Measurements from ENCODE around the gene RASGRF1. TPM values are rescaled to one million over a fixed set of nuclear protein-coding genes. Genes with fewer than 3 reads are reported as not detected.

Gene RASGRF1
- total and polyA plus RNA-seq, 2 experiments from 2014 or later = 0.06 TPM; not detected in 1

DNA sequence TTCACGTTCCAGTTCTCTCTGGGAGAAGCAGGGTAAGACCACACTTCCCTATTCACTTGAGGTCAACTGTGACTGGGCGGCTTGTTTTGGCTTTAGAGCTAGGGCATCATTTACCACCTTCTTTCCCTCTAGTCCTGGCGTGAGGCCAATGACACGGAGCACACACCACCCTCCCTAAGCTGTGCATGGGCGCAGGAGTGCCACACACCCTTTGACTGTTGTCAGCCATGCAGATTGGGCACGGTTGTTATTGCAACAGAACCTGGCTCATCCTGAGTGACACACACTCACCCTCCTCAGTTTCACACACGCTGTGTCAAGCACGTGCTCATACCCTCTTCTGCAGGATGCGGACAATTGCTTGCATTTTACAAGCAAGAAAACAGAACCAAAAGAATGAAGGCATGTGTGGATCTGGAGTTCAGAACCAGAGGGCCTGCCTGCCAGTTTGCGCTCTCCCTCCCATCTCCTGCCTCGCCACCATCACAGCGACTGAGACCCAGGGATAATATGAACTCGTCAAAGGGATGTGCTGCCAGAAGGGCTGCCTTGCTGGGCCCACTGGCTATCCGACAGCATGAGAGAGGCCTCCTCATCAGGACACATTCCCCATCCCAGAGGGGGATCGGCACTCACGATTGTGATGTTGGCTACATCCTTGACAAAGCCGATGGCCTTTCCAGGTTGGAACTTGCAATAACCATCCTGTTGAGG is 163.3 kb downstream of the RASGRF1 start:
- TF ChIP-seq, protein P1, sequence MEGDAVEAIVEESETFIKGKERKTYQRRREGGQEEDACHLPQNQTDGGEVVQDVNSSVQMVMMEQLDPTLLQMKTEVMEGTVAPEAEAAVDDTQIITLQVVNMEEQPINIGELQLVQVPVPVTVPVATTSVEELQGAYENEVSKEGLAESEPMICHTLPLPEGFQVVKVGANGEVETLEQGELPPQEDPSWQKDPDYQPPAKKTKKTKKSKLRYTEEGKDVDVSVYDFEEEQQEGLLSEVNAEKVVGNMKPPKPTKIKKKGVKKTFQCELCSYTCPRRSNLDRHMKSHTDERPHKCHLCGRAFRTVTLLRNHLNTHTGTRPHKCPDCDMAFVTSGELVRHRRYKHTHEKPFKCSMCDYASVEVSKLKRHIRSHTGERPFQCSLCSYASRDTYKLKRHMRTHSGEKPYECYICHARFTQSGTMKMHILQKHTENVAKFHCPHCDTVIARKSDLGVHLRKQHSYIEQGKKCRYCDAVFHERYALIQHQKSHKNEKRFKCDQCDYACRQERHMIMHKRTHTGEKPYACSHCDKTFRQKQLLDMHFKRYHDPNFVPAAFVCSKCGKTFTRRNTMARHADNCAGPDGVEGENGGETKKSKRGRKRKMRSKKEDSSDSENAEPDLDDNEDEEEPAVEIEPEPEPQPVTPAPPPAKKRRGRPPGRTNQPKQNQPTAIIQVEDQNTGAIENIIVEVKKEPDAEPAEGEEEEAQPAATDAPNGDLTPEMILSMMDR (IDR thresholded peaks at IDR 0.05; ENCODE audit: low read depth, low read length) = no peak
- Histone ChIP-seq H3K9me3 (ENCODE audit: low read depth) (no peaks in the 10 kb centered on the region), H3K4me3 (no peak overlapping the region), H3K4me1 (ENCODE audit: low read depth) (no peaks in the 10 kb centered on the region), H3K27me3 (no peaks in the 10 kb centered on the region), H3K27ac (no peak overlapping the region), H3K36me3 (no peaks in the 10 kb centered on the region)
- no peak for DNase-seq (ENCODE audit: low read depth in 1 of 2, low spot score in 1 of 2)

GRCh38 chr15:78925956-78926743 is 164.4 kb downstream of the RASGRF1 start:
- H3K27me3 ChIP-seq = no peaks in the 10 kb centered on the region
- DNase-seq (ENCODE audit: low read depth in 1 of 2, low spot score in 1 of 2) = no peak
- peaks cover 6% of the 10 kb centered on the region for H3K36me3 ChIP-seq
- no peaks in the 10 kb centered on the region for H3K4me1 ChIP-seq (ENCODE audit: low read depth)
- H3K27ac ChIP-seq = no peak overlapping the region
- no peaks in the 10 kb centered on the region for H3K9me3 ChIP-seq (ENCODE audit: low read depth)
- TF ChIP-seq, protein P1 (IDR thresholded peaks at IDR 0.05; ENCODE audit: low read depth, low read length) = no peak
- no peak overlapping the region for H3K4me3 ChIP-seq

DNA sequence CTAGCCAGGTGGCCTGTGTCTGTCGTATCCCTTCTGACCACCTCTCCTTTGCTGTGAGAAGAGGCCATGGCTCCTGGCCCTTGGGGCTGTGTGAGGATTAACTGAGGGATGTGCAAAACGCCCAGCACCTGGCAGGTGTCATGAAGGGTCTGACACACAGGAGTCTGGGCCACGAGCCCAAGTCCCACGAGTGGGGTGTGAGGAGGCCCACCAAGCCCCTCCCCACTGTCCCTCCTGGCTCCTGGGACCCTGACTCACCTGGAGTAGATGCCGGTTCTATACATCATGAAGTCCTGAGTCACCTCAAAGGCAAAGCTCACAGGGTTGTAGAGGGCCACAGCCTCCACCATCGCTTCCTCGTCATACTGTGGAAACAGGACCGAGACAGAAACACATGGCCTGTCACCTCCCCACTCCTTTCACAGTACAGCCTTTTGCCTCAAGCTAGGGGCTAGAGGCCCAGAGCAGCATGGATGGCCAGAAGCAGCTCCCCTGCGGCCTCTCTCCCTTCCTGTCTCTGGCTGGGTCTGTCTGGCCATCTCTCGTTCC is 165.4 kb downstream of the RASGRF1 start:
- Histone ChIP-seq H3K36me3 (peaks cover 9% of the 10 kb centered on the region), H3K4me1 (ENCODE audit: low read depth) (no peaks in the 10 kb centered on the region), H3K4me3 (no peak overlapping the region), H3K9me3 (ENCODE audit: low read depth) (no peaks in the 10 kb centered on the region), H3K27me3 (no peaks in the 10 kb centered on the region), H3K27ac (no peak overlapping the region)
- TF ChIP-seq, protein P1 (IDR thresholded peaks at IDR 0.05; ENCODE audit: low read depth, low read length) = no peak
- no peak for DNase-seq (ENCODE audit: low read depth in 1 of 2, low spot score in 1 of 2)

DNA sequence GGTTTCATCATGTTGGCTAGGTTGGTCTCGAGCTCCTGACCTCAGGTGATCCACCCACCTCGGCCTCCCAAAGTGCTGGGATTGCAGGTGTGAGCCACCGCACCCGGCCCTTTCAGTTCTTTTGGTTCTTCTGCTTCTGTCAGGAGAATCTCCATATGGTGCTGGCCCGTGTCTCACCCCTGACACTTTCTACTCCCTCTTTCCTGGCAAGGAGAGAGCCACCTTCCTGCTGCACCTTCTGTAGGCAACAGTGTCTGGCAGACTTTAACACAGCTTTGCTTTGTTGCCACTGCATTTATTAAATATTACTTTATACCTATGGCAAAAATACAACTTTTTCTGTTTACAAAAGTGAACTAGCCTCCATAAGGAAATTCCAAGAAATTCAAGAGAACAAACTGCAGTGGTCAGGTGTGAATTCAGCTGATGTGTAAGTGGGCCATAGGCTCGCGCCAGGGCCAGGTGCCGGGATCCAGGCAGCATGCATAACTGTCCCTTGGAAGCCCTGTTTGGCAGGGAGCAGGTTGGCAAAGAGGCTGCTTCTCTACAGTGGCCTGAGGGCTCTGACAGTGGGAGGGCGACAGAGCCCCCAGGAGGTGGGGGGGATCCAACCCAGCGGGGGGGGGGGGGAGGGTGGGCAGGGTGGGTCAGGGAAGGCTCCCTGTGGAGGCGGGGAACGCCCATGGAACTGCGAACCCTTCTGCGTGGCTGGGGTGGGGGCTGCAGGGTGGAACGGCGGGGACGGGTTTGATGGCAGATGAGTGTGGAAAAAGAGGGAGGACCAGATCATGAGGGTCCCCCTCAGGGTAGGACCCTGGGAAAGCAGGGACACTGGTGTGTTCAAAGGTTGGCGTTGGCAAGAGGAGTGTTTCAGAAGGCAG is 166.9 kb downstream of the RASGRF1 start:
- H3K27me3 ChIP-seq = no peaks in the 10 kb centered on the region

More for the DNA sequence above, 166.9 kb downstream of the RASGRF1 start:
- DNase-seq (ENCODE audit: low read depth in 1 of 2, low spot score in 1 of 2) = no peak
- TF ChIP-seq, protein P1 (IDR thresholded peaks at IDR 0.05; ENCODE audit: low read depth, low read length) = no peak
- Histone ChIP-seq H3K27ac (no peak overlapping the region), H3K4me3 (no peak overlapping the region), H3K36me3 (peaks cover 9% of the 10 kb centered on the region), H3K4me1 (ENCODE audit: low read depth) (no peaks in the 10 kb centered on the region), H3K9me3 (ENCODE audit: low read depth) (no peaks in the 10 kb centered on the region)
